ENCODE data around the gene AHDC1.

Gene AHDC1

DNA sequence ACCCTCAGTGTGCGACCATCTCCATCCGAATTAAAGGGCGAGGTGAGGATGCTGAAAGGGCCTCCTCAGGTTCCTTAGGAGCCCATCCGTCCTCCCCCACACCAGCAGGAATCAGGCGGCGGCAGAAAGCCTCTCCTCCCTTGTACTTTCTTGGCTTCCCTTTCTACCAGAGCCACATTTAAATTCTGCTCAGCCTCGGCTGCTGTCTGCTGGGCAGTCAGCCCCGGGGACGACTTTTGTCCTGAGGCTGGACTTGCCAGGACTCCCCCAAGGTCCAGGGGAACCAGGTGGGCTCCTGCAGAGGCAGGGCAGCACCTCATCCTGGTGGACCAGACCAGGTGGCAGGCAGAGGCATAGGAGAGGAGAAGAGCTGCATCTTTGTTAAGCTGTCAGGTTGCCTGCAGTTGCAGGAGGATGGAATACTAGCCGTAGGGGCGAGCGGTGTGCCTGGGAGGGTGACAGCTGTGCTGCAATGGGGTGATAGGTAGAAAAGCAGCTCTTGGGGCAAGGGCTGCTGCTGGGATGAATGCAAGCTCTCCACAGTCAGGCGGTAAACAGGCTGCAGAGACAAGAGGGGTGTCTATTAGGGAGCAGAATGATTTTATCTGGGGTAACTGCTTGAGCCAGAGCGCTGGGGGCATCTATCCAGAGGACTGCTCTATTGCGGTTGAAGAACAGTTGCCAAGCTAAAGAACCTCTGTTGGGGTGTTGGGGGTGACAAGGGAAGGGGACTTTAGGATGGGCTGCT is 67.8 kb downstream of the AHDC1 start:
- no peak for TF ChIP-seq Cebpa-rat (IDR thresholded peaks at IDR 0.05)
- no peaks in the 10 kb centered on the region for H3K27me3 ChIP-seq
- H3K4me2 ChIP-seq = no peak overlapping the region
- peaks cover 79% of the 10 kb centered on the region for H3K36me3 ChIP-seq
- no peaks in the 10 kb centered on the region for H3K9me3 ChIP-seq
- no peak overlapping the region for H3K4me3 ChIP-seq
- H4K20me1 ChIP-seq = peaks cover 60% of the 10 kb centered on the region
- peak overlapping the region; percentile 7; the same call in 1 of the 2 replicates for H3K9ac ChIP-seq
- H3K27ac ChIP-seq = peak overlapping the region; percentile 29
- peaks cover 76% of the 10 kb centered on the region for H3K4me1 ChIP-seq

DNA sequence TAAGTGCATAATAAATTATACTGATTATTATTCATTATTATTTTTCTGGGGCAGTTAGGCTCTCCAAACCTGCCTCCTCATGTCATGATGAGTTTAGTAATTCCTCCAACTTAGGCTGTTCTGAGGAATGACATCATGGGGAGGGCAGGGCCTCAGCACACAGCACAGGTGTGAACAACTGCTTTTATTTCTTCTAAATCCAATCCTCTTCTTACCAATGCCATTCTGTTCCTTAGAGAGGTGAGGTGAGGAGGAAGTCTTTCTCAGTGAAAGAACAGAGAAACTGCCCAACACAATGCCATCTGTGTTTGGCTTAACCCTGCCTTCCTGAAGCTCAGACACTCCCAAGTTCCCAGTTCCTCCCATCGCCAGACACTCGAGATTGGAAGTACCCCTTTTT is 68.6 kb downstream of the AHDC1 start:
- peak overlapping the region; percentile 29; the same call in 1 of the 2 replicates for H3K27ac ChIP-seq
- H3K4me3 ChIP-seq = no peak overlapping the region
- no peaks in the 10 kb centered on the region for H3K9me3 ChIP-seq
- H3K4me1 ChIP-seq = peaks cover 79% of the 10 kb centered on the region
- H3K36me3 ChIP-seq = peaks cover 74% of the 10 kb centered on the region
- no peak for TF ChIP-seq Cebpa-rat (IDR thresholded peaks at IDR 0.05)
- no peak overlapping the region for H3K9ac ChIP-seq
- no peaks in the 10 kb centered on the region for H3K27me3 ChIP-seq
- peaks cover 56% of the 10 kb centered on the region for H4K20me1 ChIP-seq
- H3K4me2 ChIP-seq = no peak overlapping the region

DNA sequence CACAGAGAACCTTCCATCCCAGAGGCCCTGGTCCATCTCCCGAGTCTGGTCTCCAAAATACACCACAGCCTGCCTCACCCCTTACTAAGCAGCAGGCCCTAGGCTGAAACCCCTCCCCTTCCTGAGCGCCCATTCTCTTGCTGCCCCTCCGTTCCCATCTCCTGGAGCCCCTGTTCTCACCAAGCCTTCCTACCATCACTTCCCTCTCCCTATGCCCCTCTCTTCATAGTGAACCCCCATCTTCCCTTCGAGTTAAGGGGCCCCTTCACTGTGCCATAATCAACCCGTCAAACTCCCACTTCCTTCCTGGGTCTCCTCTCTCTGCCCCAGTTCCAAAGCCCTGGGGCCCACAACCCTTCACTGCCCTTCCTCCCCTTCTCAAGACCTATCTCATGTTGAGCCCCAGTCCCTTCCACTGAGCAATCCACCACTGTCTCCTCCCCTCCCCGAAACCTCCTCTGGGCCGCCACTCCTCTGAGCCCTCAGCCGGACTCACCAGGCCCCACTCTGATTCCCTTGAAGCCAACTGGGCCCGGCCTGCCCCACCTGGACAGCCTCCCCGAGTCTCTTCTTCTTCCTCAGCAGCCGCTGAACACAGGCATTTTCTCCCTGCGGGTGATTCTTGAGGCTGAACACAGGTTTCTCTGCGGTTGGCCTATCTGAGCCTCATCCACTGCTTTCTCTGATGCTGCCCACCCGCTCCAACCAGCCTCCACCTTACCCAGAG is 71.8 kb downstream of the AHDC1 start:
- Histone ChIP-seq H3K9ac (peak overlapping the region; percentile 66), H3K4me3 (no peak overlapping the region), H4K20me1 (peaks cover 24% of the 10 kb centered on the region), H3K9me3 (no peaks in the 10 kb centered on the region), H3K36me3 (peaks cover 41% of the 10 kb centered on the region), H3K4me1 (peaks cover 90% of the 10 kb centered on the region), H3K4me2 (peak overlapping the region; percentile 80), H3K27ac (peak overlapping the region; percentile 79), H3K27me3 (no peaks in the 10 kb centered on the region)
- TF ChIP-seq Cebpa-rat (IDR thresholded peaks at IDR 0.05) = no peak

DNA sequence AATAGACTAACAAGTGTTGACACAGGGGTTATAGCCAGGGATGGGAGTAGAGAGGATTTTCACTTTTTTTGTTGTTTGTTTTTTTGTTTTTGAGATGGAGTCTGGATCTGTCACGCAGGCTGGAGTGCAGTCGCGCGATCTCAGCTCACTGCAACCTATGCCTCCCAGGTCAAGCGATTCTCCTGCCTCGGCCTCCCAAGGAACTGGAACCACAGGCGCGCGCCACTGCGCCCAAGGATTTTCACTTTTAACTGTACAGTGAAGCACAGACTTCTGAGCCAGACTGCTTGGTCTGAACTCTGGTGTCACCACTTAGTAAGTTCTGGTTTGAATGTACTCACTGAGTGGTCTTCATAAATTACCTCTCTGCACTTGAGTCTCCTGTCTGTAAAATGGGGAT is 73.8 kb downstream of the AHDC1 start:
- Histone ChIP-seq H3K27ac (peak overlapping the region; percentile 96; the same call in 1 of the 2 replicates), H3K4me1 (peaks cover 90% of the 10 kb centered on the region)

DNA sequence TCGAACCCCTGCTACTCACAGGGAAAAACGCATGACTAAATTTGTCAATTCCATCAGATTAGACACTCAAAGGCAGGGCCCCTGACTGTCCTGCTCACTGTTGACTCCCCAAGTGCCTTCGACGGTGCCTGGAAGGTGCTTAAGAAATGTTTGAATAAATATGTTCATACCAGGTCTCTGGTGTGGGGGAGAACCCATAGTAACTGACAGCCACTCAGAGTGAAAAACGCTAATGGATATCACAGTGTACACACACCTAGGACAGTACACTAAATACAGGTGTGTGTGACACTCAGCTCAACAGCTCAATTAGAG is 74.3 kb downstream of the AHDC1 start:
- no peak for TF ChIP-seq Cebpa-rat (IDR thresholded peaks at IDR 0.05)
- no peaks in the 10 kb centered on the region for H3K9me3 ChIP-seq
- H3K27me3 ChIP-seq = no peaks in the 10 kb centered on the region
- peaks cover 17% of the 10 kb centered on the region for H3K36me3 ChIP-seq
- no peak overlapping the region for H3K4me3 ChIP-seq
- H3K4me2 ChIP-seq = peak overlapping the region; percentile 99
- 0 out of 2 replicates have a peak overlapping the region, but pooled peaks have one; percentile 82 for H3K9ac ChIP-seq
- peak overlapping the region; percentile 96 for H3K27ac ChIP-seq
- H4K20me1 ChIP-seq = no peaks in the 10 kb centered on the region
- H3K4me1 ChIP-seq = peaks cover 95% of the 10 kb centered on the region

More for the DNA sequence above, 73.8 kb downstream of the AHDC1 start:
- no peak for TF ChIP-seq Cebpa-rat (IDR thresholded peaks at IDR 0.05)
- peak overlapping the region; percentile 99; the same call in 1 of the 2 replicates for H3K4me2 ChIP-seq
- H3K4me3 ChIP-seq = no peak overlapping the region
- peaks cover 4% of the 10 kb centered on the region for H4K20me1 ChIP-seq
- H3K9ac ChIP-seq = no peak overlapping the region
- peaks cover 22% of the 10 kb centered on the region for H3K36me3 ChIP-seq
- H3K27me3 ChIP-seq = no peaks in the 10 kb centered on the region
- H3K9me3 ChIP-seq = no peaks in the 10 kb centered on the region

DNA sequence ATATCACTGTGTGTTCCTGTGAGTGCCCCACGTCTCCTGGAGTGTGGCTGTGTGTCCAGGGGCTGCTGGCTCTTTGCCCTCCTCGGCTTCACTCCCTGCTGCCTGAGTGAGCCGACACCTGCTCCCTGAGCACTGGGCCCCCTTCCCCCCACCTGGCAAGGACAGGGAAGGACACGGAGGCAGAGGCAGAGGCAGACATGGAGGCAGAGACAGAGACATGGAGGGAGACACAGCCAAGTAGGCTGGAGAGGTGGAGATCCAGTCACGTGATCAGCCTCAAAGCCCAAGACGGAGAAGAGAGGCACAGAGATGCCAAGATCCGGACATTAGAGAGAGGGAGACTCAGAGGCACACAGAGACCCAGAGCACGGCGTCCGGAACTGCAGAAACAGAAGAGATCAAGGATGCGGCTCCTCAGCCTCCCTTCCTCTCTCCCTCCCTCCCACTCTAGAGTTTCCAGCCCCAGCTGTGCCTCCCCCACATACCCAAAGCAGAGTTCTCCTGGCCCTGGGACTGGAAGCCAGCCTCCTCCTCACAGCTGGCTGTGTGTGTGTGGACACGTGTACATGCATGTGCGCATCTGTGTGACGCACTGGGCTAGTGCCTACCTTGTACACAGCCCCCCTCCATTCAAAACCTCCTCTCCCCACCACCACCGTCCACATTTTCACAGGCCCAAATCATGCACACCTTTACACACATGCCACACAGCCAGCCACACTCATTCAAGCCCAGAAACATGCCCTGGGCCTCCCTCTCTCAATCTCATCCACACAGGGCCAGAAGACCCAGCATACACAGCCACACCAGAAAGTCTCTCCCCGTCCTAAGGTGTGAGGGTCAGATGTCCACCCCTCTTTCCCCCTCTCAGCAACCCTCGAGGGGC is 74.9 kb downstream of the AHDC1 start:
- TF ChIP-seq Cebpa-rat (IDR thresholded peaks at IDR 0.05) = no peak
- Histone ChIP-seq H3K4me3 (peak overlapping the region; percentile 68; the same call in 1 of the 2 replicates), H3K4me2 (peak overlapping the region; percentile 99), H3K27ac (peak overlapping the region; percentile 96), H3K9me3 (no peaks in the 10 kb centered on the region), H4K20me1 (no peaks in the 10 kb centered on the region), H3K27me3 (no peaks in the 10 kb centered on the region), H3K36me3 (peaks cover 11% of the 10 kb centered on the region), H3K4me1 (peaks cover 98% of the 10 kb centered on the region), H3K9ac (peak overlapping the region; percentile 82)

DNA sequence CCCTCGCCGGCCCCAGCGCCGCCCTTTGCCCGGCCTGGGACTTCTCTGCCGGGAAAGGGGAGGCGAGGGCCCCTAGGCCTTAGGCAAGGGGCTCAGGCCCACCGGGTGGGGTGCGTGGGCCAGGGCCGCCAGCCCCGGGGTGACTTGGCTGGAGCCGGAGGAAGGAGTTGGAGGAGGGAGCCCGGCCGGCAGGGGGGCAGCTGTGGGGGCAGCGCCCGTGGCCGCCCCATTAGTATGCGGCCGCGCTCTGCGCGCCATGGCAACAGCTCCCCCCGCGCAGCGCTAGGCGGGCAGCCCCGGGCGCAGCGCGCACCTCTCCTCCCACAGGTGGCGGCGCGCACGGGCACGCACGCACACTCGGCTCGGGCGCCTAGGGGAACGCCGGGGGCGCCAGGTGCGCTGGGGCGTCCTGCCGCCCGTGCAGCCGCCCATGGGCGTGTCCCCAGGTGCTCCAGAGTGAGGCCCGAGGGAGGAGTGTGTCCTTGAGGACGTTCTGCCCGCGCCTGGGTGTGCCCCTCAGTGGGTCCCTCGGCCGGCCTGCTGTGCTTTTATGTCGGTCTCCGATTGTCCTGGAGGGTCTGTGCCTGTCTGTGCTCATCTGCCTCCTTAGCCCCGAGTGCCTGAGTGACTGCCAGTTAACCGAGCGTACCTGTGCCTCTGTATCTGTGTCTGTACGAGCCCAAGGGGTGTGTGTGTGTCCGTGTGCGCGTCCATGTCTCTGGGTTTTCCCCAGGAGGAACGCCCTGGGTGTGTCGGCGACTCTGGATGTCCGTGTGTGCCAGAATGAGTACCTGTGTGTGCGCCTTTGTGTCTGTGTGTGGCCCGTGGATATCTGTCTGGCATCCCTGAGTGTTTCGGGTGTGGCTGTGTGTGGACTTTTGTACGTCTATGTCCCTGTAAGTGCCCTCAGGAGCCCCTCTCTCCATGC is 75.8 kb downstream of the AHDC1 start:
- Histone ChIP-seq H3K27ac (peak overlapping the region; percentile 96), H3K4me3 (peak overlapping the region; percentile 68)

DNA sequence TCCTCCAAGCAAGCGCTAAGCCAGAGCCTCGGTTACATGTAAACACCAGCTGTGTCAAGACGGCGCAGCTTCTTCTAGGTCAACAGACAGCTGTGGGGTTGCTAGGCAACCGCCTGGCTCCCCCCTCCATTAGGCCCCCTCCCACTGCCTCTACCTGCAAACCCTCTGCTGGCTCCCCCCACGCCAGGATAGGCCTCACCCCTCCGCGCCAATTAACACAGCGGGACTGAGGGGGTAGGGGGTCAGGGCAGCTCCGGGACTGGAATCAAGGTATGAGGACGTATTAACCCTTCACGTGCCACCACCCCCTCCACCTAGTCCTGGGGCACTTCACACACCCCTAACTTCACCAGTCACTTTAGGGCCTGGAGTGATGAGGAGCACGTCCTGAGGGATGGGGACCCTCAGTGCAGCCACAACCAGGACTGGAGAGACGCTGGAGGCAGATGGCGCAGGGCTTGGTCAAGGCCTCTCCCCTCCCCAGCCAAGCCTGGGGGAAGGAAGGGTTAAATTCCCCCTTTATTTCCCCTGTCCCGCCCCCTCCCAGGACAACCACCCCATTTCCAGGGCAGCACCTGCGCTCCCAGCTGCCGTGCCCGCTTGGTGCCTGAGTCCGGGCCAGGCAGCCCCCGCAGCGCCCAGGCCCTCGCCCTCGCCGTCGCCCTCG is 76.6 kb downstream of the AHDC1 start:
- no peaks in the 10 kb centered on the region for H3K27me3 ChIP-seq
- peak overlapping the region; percentile 99 for H3K4me2 ChIP-seq
- peak overlapping the region; percentile 68 for H3K4me3 ChIP-seq
- peaks cover 98% of the 10 kb centered on the region for H3K4me1 ChIP-seq
- H3K9ac ChIP-seq = peak overlapping the region; percentile 82
- no peak for TF ChIP-seq Cebpa-rat (IDR thresholded peaks at IDR 0.05)
- peak overlapping the region; percentile 96 for H3K27ac ChIP-seq
- H4K20me1 ChIP-seq = no peaks in the 10 kb centered on the region
- no peaks in the 10 kb centered on the region for H3K9me3 ChIP-seq
- H3K36me3 ChIP-seq = no peaks in the 10 kb centered on the region

More for the DNA sequence above, 75.8 kb downstream of the AHDC1 start:
- Histone ChIP-seq H3K27me3 (no peaks in the 10 kb centered on the region), H3K9me3 (no peaks in the 10 kb centered on the region), H3K36me3 (peaks cover 2% of the 10 kb centered on the region; the same call in 1 of the 2 replicates), H4K20me1 (no peaks in the 10 kb centered on the region), H3K4me2 (peak overlapping the region; percentile 99), H3K9ac (peak overlapping the region; percentile 82), H3K4me1 (peaks cover 98% of the 10 kb centered on the region)
- no peak for TF ChIP-seq Cebpa-rat (IDR thresholded peaks at IDR 0.05)
